NK-92 (cell line): ENCODE measurements around the gene ADAMTS6.
"Not testable (repeated sequence)": the region's sequence is repeated elsewhere in the genome, so short reads cannot be mapped to it uniquely, and the experiment has no call there.

ENCODE experiments used
- DNase-seq: peaks from one replicate; lab custom pipeline; 2025; ENCODE audit not compliant: unreplicated experiment; lab: John Stamatoyannopoulos, UW

The ADAMTS6 gene

DNA sequence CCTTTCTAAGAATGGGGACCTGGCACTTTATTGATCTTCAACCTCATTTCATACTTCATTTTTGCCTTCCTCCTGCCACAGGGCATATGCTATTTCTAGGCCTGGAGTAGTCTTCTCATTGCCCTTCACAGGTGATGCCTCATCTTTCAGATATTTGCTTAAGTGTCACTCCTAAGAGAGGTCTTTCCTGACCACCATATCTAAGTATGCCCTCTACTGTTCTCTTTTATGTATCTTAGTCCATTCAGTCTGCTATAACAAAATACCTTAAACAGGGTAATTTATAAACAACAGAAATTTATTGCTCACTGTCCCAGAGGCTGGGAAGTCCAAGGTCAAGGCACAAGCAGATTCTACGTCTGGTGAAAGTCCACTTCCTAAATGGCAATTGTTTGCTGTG is 99.1 kb downstream of the ADAMTS6 start:
- DNase-seq = no peak

DNA sequence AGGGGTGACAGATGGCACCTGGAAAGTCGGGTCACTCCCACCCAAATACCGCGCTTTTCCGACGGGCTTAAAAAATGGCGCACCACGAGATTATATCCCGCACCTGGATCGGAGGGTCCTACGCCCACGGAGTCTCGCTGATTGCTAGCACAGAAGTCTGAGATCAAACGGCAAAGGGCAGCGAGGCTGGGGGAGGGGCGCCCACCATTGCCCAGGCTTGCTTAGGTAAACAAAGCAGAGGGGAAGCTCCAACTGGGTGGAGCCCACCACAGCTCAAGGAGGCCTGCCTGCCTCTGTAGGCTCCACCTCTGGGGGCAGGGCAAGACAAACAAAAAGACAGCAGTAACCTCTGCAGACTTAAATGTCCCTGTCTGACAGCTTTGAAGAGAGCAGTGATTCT is 111.2 kb downstream of the ADAMTS6 start:
- not testable (repeated sequence) for DNase-seq

DNA sequence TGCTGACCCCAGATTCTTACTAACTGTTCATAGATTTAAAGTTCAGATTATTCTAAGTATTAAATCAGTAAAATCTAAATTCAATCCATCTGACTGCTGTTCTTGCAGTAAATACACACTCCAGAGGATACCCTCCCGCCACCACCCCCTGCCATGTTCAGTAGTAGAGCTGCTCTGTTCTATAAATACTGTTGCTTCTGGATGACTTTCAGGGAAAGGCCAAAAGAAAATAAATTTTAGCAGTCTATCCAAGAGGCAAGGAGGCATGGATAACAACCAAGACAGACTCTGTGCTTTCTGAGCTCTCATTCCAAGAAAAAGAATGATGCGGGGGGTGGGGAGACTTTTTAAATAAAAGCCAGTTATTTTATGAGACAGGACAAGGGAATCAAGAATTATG is 115.1 kb downstream of the ADAMTS6 start:
- DNase-seq = no peak

DNA sequence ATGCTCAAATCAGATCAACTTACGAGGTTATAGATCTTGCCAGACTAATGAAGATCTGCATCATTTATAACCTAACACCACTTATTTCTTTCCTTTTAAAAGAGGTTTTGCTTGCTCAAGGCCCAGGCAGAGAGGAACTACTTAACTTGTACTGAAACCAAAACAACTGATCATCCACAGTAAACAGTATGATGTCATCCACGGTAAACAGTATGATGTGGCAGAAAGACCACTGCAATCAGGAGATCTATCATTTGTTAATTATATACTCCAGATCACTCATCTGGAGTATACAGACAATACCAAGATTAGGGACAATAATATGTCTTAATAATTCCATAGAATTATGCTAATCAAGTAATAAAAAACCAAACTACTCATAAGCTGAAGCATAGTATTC is 116.8 kb downstream of the ADAMTS6 start:
- no peak for DNase-seq

DNA sequence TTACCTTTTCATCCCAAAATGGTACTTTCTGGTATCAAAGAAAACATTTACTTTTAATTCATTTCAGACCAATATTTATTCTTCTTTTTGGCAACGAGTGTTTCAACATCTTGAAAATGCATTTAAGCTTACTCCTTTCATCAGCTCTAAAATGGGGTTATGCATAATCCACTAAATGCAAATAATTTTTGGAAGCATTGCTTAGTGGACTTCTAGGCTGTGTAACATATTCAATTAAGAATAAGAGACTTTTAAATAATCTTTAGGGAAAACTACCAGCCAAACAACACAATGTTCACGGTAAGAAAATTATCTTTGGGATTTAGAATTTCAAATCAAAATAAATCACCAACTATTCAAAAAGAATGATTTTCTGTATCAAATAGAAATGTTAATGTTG is 118.2 kb downstream of the ADAMTS6 start:
- no peak for DNase-seq

DNA sequence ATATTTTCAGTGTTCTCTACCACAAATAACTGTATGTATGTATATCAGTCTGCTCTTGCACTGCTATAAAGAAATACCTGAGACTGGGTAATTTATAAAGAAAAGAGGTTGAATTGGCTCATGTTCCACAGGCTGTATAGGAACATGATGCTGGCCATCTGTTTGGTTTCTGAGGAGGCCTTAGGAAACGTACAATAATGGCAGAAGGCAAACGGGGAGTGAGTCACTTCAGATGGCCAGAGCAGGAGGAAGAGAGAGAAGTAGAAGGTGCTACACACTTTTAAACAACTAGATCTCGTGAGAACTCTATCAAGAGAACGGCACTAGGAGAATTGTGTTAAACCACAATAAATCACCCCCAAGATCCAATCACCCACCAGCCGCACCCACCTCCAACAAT is 121.7 kb downstream of the ADAMTS6 start:
- DNase-seq = no peak

DNA sequence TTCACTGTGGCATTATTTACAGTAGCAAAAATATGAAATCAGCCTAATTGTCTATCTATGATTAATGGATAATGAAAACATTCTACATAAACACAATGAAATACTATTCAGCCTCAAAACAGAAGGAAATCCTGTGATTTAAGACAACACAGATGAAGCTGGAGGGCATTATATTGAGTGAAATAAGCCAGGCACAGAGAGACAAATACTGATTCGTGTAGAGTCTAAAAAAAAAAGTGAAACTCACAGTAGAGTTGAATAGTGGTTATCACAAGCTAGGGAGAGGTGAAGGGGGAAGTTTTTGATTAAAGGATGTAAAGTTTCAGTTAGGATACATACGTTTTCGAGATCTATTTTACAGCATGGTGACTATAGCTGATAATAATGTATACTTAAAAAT is 122.2 kb downstream of the ADAMTS6 start:
- no peak for DNase-seq

DNA sequence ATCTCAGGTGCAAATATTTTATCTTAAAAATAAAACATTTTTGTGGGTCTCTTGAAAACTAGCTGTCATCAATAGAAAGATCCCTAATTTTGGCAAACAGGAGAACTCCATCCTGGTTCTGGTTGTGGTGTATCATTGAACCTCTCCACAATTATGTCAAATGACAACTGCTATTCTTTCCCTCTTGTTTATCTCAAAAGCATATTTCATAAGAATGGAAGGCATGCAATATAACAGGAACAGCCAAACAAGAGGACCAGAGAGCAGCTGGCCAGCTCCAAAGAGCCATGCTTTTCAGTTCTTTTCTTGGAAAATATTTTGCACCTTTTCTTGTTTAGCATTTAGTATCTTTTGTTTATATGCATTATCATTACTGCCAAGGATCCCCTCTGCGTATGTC is 125.4 kb downstream of the ADAMTS6 start:
- no peak for DNase-seq

DNA sequence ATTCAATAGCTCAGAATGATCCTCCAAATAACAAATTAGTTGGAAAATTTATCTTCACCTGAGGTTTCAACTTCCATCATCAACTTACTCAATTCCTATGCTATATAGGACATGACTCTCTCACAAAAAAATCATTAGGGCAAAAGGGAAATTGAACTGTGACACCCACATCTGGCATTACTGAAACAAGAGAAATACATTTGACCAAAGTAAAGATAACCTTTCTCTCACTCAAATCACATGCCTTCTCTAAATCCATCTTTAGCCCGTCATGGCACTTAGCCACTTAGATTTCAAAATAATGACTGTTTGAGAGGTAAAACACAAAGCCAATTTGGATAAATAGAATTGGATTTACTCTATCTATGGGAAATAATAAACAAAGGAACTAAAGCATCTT is 126.4 kb downstream of the ADAMTS6 start:
- no peak for DNase-seq

DNA sequence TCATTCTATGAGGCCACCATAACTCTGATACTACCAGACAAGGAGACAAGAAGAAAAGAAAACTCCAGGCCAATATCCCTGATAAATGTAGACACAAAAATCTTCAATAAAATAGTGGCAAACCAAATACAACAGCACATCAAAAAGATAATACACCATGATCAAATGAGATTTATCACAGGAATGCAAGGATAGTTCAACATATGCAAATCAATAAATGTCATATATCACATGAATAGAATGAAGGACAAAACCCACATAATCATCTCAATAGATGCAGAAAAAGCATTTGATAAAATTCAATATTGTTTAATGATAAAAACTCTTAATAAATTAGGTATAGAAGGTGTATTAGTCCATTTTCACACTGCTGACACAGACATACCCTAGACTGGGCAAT is 139.9 kb downstream of the ADAMTS6 start:
- DNase-seq = no peak

DNA sequence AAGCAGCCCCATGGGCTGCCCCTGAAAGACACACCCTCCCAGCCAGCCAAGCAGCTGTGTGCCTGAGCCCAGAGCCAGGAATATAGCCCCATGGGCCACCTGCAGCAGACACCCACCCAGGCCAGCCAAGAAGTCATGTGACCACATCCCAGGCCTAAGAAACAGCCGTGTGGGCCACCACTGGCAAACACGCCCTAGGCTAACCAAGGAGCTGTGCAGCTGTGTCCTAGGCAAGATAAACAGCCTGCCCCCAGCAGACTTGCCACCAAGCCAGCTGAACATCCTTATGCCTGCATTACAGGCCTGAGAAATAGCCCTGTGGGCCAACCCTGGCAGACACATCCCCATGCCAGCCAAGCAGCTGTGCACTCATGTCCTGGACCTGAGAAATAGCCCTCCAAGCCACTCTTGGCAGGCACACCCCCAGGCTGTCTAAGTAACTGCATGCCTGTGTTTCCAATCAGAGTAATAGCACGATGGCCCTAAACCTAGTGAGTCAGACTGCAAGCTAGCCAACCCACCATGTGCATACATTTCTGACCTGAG is 143.0 kb downstream of the ADAMTS6 start:
- no peak for DNase-seq

DNA sequence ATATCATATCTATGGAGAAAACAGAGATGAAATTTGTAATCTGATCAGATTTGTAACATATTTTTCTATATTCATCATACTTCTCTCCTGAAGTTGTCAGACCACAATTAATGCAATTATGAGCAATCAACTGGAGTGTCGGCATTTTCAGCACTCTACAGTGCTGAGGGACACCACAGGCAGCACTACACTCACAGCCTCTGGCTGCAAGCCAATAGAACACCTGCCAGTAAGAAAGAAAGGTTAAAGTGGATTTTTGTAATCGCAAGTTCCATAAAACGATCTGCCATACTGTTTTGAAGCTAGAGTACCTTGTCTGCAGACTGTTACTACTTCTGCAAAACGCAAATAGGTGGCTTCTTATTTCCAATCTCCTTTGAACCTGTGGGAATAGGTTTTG is 147.6 kb downstream of the ADAMTS6 start:
- no peak for DNase-seq

DNA sequence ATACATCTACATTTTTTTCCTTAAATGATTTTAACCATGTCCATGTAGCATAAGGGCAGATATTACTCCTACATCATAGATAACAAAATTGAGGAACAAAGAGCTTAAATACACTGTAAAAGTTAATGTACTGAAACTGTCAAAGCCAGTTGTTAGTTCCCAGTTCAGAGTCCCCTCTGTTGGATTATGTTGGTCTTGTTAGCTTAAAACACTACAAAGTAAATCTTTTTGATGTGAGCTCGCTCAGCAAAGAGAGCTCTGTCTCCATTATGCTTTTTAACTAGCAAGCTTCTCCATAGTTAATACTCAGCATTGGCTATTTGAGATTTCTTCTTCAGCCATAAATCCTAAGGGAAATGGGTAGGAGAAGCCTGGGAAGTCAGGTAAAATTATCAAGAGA is 149.1 kb downstream of the ADAMTS6 start:
- no peak for DNase-seq

DNA sequence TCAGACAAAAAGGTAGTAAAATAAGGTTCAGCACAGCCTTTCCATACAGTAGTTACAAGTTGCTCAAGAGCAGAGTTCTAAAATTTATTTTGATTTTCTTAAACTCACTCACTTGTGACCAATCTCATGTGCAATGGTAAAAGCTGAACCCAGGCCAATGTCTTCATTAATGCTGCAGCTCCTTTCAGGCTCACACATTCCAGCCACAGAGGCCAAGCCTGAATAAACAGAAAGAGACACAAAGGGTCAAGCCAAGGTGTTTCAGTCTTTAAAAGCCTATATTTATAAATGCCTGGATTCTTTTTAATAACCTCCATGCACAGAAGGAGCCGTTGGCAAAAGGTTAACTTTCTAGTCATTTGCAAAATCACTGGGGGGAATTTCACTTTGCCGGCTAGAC is 152.5 kb downstream of the ADAMTS6 start:
- DNase-seq = no peak

DNA sequence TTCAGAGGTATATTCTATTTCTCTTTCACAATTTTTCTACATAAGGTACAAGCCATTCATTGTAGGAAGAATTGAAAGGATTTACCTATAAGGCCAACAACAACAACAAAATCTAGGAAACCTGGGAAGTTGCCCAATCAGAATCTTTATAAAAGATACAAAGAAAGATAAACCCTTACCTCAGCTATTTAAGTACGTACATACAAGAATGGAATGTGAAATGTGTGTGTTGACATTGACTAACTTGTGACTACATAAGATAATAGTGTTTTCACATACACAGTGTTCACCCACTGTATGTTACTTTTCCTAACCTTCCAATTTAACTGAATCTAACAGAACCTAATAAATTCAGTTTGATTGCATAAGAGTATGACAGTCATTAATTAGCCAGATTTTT is 154.1 kb downstream of the ADAMTS6 start:
- DNase-seq = no peak

DNA sequence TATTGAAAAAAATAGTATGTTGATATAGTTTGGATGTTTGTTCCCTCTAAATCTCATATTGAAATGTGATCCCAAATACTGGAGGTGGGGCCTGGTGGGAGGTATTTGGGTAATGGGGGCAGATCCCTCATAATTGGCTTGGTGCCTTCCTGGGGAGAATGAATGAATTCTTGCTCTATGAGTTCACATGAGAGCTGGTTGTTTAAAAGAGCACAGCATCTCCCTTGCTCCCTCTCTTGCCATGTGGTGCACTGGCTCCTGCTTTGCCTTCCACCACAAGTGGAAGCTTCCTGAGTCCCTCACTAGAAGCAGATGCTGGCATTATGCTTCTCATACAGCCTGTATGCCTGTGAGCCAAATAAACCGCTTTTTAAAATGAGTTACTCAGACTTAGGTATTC is 154.8 kb downstream of the ADAMTS6 start:
- no peak for DNase-seq

DNA sequence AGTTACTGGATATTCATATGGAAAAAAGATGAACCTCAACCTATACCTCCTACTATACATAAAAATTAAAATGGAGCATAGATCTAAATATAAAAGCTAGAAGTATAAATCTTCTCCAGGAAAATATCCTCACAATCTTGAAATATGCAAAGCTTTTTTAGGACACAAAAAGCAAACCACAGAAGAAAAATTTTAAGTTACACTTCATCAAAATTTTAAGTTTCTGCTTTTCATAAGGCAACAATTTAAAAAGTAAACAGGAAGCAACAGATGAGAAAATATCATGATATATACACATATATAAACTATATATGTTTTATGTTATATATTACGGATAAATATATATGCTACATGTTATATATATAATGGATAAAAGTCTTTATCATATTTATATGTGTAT is 157.5 kb downstream of the ADAMTS6 start:
- DNase-seq = no peak

DNA sequence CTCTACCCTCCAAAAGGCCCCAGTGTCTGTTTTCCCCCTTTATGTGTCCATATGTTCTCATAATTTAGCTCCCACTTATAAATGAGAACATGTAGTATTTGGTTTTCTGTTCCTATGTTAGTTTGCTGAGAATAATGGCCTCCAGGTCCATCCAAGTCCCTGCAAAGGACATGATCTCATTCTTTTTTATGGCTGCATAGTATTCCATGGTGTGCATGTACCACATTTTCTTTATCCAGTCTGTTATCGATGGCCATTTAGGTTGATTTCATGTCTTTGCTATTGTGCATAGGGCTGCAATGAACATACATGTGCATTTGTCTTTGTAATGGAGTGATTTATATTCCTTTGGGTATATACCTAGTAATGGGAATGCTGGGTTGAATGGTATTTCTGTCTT is 161.0 kb downstream of the ADAMTS6 start:
- not testable (repeated sequence) for DNase-seq

DNA sequence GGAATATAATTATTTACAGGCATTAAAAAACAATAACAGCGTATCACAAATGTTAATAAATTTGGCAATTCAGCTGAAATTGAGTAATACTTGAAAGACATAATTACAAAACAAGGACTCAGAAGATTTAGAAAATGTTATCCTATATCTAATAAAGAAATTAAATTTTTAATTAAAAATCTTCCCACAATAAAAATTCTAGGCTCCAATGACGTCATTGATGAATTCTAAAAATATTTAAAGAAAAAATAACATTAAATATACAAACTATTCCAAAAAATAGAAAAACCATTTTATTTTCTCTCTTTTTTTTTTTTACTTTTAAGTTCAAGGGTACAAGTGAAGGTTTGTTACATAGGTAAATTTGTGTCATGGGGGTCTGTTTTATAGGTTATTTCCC is 161.5 kb downstream of the ADAMTS6 start:
- no peak for DNase-seq

DNA sequence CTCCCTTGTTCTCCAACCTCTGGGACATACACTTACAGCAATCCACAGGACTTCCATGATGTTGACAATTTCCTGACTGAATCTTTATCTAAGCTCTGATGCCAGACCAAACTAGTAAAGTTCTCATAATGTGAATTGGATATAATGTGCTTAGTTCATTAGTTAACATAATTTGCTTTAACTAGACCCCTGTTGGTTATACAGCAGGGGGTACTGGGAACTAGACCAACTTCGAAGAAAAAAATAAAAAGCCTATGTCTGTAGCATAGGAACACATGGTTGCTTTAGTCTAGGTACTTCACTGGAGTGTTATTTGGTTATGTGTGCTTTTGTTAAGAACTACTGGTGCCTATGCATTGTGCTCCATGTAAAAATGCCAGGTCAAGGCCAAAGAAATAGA is 173.8 kb downstream of the ADAMTS6 start:
- no peak for DNase-seq

DNA sequence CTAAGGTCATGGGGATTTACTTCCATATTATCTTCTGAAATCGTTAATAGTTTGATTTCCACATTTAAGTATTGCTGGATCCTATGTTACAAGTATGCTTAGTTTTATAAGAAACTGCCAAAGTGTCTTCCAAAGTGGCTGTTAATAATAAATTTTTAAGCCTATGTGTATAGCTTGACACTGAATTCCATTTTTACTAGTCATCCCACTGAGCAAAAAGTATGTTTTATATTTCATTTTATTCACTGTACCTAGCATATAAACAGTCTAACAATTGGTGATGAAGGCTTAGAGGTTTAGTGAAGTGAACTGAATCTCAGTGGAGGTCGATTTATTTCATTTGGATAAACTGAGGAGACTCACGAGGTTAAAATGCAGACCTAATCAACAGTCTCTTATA is 174.6 kb downstream of the ADAMTS6 start:
- DNase-seq = no peak

DNA sequence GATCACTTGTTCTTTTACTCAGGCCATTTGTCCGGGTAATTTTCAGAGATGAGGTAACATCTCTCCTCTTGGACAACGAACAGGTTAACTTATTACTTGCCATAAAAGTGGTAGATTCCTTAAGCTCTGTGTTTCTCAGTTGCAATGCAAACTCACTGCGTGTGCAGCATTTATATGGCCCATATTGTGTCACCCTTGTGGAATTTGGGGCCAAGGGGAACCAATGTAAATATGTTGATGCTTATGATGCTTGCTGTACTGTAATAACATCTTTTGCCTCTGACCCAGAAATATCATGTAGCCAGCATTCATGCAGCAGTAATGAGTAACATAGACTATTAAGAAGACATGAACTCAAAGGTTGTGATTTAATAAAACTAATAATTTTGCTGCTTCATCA is 175.8 kb downstream of the ADAMTS6 start:
- DNase-seq = no peak

DNA sequence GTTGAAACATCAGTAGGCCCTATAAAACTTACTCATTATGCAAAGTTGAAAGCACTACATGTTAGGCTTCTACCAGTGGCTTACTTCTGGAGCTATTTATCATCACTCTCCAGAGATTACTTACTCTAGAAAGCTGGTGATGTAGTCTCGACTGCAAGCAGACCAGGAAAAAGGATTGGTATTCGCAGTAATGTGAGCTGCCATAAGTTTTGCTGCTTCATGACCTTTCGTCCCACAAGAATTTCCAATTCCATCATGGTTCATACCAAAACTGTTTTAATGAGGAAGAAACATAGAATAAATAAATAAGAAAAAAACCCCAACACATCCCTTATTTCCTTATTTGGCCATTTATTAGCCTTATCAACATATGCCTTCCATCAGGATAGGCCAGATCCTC is 181.9 kb downstream of the ADAMTS6 start:
- no peak for DNase-seq

DNA sequence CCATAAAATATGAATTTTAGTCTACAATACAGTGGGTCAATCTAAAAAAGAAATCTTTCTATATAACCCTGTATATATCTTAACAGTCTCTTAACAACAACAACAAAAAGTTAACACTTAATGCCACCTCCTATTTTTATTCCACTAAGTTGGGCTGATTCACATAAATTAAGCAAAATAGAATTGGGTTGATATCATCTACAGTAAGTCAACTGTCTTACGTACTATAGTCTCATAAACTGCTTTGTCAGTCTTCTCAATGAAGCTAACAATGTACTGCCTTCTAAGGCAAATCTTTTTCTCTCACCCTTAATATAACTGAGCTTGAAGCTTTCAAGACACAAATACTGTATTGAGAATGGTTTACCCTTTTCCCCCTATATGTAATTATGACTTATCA is 185.7 kb downstream of the ADAMTS6 start:
- DNase-seq = no peak
